Measurements from ENCODE around the gene TFEB. TPM values are rescaled to one million over a fixed set of nuclear protein-coding genes. Genes with fewer than 3 reads are reported as not detected.

TFEB gene
- total RNA-seq, 1 experiment from 2014 or later, result 3.6 TPM

DNA sequence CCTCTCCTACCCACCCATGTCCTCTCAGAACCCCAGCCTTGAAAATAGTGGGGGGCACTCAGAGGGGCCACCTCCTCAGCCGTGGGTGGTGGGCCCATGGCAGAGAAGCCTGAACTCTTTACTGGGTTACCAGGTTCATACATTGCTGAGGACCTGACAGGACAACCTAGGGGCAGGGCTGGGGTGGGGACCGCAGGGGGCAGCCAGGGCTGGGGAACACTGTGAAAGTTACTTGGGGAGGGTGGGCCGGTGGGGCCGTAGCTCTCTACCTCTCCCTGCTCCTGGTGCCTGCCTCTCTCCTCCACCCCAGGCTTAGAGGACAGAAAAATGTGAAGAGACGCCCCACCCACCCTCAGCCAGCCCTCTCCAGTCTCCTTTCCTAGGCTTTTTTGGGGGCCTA, 81.7 kb downstream of the TFEB start:
- DNase-seq (ENCODE audit: low read depth), result no peak

DNA sequence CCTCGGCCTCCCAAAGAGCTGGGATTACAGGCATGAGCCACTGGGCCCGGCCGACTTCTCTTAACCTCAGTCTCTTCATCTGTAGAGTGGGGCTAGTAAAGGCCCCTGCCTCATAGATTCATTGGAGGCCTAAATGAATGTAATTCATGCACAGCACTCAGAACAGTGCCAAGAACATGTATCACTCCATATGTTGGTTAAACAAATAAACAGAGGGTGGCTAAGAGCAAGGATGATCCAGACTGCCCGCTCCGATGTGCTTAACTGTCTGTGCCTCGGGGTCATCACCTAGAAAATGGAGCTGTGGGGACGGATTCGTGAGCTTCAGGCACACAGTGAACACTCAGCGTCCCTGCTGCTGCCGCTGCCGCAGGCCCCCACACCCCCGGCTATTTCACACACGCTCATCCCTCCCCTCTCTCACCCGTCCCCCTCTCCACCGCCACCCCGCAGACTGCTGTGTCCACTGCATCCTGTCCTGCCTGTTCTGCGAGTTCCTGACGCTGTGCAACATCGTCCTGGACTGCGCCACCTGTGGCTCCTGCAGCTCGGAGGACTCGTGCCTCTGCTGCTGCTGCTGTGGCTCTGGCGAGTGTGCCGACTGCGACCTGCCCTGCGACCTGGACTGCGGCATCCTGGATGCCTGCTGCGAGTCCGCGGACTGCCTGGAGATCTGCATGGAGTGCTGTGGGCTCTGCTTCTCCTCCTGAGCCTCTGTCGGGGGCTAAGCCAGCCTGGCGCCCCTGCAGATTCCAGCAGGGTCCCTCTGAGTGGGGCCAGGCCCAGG, 82.3 kb downstream of the TFEB start:
- DNase-seq (ENCODE audit: low read depth), result no peak

DNA sequence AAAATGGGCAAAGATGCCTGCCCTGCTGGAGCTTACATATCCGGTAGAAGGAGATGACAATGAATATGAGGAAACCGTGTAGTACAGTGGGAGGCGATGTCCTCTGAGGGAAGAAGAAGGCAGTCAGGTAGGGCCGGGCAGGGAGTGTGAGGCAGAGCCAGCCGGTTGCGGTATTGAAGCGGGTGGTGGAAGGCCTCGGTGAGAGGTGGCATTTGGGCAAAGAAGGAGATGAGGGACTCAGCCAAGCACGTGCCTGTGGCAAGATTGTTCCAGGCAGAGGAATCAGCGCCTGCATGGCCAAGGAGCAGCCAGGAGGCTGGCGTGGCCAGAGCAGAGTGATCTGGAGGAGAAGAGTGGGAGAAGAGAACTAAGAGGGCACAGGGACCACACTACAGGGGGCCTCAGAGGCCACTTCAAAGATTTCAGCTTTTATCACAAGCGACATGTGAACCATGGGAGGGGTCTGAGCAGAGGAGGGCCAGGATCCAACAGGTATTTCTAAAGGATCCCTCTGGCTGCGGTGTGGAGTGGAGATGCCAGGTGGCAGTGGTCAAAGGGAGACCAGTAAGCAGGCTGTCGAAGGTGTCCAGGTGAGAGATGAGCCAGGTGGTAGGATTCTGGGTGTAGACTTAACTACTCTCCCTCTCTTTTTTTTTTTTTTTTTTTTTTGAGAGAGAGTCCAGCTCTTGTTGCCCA, 83.3 kb downstream of the TFEB start:
- DNase-seq (ENCODE audit: low read depth), result no peak

DNA sequence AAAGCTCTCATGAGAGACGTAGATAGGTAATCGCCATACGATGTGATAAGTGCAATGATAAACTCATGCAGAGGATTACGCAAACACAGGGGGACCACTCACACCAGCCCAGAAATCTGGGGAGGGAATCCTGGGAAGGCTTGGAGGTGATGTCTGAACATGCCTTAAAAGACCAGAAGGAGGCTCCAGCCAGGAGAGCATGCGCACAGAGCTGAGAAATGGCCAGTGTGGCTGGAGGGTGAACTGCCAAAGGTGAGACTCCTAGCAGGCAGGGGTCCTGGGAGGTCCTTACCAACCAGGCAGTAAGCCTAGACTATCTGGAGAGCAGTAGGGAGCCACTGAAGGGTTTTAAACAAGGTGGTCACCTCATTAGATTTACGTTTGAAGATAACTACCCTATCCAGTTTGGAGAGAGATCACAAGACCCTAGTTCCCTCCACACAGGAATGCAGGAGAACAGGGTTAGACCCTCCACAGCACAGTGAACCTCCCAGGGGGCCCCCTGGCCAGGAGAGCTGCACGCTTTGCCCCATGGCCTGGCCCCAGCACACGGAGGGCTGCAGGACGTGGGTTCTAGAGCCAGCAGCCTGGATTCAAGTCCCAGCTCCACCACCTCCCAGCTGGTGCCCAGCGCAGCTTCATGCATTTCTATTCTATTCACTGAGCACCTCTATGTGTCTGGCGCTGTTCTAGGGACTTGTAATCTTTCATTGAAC, 84.0 kb downstream of the TFEB start:
- DNase-seq (ENCODE audit: low read depth), result no peak

DNA sequence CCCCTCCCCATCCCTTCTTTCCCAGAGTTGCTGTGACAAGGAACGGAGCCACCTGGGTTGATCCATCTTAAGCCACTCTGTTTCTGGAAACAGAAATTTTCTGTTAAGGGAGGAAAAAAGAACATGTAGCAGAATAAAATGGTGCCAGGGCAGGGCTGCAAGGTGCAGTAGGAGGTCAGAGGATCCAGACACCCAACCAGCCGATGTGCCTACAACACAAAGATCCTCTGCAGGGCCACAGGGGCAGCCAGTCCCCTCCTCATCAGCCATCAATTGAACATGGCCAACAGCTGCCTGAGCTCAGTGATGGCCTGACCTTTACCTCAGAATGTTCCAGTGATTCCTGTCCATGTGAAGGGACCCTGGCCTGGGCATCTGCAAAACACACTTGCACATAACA, 85.3 kb downstream of the TFEB start:
- no peak for DNase-seq (ENCODE audit: low read depth)

DNA sequence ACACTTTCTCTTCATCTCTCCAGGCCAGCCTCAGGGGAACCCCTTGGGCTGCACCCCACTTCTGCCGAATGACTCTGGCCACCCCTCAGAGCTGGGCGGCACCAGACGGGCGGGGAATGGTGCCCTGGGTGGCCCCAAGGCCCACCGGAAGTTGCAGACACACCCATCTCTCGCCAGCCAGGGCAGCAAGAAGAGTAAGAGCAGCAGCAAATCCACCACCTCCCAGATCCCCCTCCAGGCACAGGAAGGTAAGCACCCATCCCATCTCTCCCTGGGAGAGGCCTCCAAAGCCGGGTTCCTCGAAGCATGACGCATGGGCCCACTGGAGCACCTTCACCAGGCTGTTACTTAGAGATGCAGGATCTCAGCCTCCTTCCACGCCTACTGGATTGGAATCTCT, 85.8 kb downstream of the TFEB start:
- DNase-seq (ENCODE audit: low read depth), result no peak

DNA sequence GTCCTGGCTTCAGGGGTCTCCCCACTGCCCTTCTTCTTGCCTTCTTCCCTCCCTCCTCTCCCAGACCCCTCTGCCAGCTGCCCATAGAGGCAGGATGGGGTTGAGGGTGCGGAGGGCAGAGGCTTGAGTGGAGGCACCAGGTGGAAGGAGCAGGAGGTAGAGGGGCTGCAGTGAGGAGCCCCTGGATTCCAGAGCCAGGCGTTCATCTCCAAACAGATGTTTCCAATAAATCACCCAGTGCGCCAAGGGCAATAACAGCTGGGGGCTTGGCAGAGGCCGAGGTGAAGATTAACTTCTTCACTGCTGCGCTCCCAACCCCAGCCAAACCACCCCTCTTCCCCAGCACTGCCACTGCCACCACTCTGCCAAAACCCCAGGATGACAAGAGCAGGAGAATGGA, 86.5 kb downstream of the TFEB start:
- DNase-seq (ENCODE audit: low read depth), result peak; percentile 35

DNA sequence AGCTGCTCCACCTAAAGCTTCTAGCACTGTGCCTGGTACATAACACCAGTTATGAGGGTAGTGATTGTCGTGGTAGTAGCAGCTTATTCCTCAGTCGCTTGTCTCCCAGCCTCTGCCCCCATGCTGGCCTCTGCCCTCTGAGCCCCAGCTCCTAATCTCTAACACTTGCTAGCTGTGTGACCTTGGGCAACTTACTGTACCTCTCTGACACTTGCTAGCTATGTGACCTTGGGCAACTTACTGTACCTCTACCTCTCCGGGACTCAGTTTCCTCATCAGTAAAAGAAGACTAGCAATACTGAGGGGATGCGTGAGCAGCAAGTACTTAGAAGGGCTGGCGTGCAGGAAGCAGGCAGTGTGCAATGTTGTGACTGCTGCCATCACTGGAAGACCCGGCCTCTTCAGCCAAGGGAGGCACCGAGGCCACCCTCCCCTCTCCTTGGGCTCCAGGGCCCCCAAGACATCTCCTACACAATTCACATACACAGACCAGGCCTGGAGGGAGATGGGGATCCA, 87.3 kb downstream of the TFEB start:
- DNase-seq (ENCODE audit: low read depth), result no peak

DNA sequence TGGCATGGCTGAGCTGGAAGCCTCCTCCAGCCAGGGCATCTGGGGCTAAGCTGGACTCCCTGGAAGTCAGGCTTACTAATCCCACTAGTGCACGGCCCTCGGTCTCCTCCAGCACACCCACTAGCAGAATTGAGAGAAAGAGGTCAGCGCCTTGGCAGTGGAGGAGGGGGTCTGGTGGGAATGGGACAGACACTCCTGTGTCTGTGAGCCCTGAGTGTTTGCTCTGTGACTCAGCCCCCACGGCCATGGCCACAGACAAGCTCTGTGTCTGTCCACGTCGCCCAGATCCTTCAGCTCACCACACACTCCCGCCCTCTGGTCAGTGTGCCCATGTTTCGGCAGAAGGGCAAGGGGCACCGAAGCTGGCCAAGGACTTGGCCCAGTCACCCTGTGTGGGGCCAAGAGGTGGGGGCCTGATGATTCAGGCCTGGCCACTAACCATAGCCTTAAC, 88.3 kb downstream of the TFEB start:
- peak; percentile 25 for DNase-seq (ENCODE audit: low read depth)

DNA sequence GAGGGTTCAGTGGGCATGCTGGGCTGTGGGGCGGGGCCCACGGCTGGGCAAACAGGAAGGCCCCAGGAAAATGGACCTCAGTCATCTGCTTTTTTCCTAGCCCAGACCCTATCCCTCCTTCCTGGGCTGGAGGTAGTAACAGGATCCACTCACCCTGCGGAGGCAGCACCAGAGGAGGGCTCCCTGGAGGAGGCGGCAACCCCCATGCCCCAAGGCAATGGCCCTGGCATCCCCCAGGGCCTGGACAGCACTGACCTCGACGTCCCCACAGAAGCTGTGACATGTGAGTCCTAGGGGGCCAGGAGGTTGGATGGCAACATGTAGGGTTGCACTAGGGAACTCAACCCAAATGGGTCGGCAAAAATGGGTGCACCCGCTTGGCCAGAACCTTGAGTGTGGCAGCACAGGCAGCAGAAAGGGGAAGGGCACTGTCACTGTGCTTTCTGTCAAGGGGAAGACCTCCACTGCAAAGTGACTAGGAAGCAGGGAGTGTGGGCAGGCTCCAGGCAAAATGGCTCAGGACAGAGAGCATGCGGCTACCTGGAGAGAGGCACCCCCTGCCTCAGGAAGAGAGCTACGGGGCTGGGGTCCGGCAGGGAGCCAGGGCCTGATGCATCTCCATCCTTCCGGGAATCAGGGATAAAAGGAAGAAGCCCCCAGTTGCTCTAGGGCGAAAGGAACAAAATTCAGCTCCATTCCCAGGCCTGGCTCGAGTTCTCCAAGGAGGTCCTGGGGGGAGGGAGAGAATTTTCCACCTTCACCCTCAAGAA, 89.2 kb downstream of the TFEB start:
- DNase-seq (ENCODE audit: low read depth), result no peak

DNA sequence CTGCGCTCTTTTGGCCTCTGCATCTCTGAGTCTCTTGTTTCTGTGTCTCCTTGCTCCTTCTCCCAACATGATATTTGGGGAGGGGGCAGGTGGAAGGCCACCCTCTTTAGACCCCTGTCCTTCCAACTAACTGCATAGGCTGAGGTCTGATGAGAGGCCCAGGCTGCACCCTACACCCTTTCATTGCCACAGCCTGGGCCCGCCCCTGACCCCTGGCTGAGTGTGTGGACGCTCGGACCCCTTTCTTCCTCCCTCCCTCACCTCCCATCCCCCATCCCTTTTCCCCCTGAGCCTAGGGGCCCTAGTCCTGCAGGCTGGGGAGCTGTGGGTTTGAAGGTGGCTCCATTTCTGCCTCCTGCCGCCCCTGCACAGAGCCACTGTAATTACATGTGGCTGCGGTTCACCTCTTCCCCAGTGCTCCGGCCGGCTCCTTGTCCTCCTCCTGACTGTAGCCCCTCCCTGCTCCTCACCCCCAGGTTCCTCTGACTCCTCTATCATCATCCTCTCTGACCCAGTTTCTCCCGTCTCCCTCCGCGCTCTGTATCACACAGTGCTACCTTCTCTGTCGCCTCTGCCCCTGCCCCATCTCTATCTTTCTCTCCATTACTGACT, 90.3 kb downstream of the TFEB start:
- DNase-seq (ENCODE audit: low read depth), result no peak

DNA sequence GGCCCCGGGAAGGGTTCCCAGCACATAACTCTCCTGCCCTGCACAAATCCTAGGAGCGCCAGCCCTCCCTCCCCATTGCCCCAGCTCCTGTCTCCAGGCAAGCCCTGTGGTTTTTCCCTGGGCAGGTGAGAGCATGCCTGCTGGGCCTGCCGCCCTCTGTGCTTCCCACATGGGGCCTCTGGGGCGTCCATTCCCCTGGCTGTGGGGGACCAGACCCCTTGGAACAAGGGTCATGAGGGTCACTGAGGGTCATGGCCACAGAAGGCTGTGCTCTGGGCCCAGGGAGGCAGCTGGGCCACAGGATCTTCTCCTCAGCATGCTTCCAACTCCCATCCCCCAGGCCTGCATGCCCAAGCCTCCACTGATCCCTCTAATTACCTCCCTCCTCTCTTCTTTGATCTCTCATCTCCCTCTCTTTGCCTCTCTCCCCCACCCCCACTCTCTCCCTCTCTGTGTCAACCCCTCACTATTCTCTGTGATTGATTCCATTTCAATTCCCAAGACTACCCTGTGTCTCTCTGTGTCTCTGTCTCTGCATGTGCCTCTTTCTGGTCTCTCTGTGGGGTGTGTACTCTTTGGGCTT, 91.0 kb downstream of the TFEB start:
- no peak for DNase-seq (ENCODE audit: low read depth)

DNA sequence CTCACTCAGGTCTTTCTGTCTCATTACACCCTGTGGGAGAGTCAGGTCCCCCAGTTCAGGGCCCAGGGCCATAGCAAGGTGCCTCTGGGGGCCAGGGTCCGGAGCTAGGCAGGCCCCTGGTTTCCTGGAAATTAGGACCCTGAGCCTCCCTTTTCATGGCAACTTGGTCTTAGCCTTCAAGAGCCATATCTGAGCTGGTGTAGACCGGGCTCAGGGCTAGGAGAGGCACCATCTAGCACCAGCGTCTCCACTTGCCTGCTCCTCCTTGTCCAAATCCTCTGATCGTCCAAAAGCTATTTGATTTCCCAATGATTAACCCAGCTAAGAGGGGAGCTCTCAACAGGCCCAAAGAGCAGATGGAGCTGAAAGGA, 91.5 kb downstream of the TFEB start:
- no peak for DNase-seq (ENCODE audit: low read depth)

DNA sequence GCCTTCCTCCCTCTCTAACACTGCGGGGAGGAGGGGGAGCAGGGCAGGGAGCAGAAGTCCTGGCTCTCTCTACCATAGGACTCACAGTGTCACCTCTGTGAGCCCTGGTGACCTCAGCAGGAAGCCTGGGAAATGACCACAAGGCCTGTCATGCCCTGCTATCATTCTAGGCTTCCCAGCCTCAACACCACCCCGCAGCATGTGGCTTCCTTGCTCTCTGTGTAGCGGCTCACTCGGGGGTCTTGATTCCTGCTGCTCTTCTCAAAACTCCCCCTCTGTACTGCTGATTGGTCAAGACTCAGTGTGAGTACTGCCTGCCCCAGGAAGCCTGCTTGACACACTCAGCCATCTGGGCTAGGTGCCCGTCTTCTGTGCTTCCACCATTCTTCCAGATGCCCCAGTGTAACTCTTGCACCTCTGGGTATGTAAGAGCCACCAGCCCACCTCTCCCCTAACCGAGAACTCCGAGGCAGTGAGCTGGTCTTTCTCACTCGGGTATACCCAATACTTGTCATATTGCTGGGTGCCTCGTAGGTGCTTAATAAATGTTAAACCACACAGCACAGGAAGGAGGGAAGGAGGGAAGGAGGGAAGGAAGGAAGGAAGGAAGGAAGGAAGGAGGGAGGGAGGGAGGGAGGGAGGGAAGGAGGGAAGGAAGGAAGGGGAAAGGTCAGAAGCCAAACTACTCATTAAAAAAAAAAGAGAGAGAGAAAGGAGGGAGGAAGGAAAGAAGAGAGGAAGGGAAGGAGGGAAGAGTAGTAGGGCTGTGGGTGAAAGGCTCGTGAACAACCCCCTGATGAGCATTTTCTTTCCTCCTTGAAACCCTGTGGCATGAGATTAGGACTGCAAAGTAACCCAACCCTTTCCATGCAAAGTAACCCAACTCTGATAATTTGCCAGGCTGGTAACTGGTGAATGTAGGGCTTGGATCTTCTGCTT, 92.2 kb downstream of the TFEB start:
- DNase-seq (ENCODE audit: low read depth), result no peak

DNA sequence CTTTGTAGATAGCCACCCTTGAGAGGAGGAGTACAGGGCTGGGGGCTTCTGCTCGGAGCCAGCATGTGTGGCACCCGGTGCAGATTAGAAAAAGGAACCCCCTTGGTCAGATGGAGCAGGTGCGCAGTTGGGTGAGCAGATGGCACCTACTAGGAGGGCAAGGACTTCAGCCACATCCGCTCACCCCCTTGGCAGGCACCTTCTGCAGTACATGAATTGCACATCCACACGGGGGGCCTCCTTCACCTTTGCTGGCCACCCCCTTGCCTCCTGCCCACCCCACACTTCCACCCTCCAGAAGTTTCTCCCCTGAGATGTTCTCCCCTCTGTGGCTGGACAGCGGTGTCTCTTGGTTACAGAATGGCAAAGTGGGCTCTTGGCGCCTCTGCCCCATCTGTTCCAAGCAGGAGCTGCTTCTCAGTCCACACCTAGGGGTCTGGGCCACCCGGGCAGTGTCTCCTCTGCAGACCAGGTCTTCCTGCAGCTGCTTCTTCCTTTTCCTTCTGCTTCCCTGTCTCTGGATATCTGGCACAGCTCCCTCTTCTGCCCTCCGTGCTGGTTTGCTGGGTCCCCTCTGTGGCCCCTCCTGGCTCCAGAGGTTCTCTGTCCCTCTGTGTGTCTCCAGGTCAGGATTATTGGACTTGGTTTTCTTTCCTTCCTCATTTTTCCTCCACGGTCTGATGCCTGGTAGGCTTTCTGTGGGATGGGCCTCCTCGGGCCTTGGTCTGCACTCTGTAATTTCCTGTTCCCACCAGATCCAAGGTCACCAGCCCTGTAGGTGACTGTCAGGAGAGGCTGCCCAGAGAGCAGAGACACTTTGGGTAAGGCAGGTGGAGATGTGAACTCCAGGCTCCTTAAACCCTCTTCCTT, 93.1 kb downstream of the TFEB start:
- no peak for DNase-seq (ENCODE audit: low read depth)

DNA sequence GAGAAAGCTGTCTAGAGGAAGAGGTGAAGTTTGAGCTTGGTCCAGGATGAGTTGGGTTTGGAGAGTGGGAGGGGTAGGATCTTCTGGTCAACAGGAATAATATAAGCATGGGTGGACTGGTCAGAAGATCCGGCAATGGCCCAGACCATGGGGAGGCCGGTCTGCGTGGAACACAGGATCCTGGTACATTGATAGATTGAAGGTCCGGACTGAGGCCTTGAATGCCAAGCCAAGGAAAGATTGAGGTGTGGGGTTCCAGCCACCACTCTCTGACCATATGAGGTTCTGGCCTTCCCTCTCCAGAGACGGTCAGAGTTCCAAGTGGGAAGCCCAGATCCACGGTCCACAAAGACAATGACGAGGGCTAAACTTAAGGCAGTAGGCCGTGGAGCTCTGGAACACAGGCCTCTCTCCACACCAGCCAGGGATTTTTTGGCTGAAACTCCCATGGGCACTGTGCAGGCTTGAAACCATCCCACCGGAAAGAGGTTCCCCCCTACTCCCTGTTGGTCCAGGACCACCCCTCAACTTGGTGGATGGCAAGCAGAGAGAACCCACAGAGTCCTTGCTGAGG, 94.0 kb downstream of the TFEB start:
- DNase-seq (ENCODE audit: low read depth), result no peak

DNA sequence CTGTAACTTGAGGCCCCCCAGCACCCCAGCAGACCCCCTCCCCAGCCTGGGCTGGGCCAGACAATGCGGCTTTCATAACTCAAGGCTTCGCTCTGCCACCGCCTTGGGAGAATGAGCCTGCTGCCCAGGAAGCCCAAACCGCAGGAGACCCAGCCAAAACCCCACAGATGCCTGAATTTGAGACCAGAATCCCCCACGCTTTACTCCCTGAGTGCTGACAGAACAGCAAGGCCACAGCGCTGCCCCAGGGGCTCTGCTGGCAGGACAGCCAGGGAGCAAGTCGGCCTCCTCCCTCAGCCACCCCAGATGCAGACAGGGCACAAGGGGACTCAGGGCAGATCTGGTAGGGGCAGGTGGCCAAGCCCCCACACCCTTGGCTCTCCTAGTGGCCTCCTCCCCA, 95.0 kb downstream of the TFEB start:
- DNase-seq (ENCODE audit: low read depth), result no peak

DNA sequence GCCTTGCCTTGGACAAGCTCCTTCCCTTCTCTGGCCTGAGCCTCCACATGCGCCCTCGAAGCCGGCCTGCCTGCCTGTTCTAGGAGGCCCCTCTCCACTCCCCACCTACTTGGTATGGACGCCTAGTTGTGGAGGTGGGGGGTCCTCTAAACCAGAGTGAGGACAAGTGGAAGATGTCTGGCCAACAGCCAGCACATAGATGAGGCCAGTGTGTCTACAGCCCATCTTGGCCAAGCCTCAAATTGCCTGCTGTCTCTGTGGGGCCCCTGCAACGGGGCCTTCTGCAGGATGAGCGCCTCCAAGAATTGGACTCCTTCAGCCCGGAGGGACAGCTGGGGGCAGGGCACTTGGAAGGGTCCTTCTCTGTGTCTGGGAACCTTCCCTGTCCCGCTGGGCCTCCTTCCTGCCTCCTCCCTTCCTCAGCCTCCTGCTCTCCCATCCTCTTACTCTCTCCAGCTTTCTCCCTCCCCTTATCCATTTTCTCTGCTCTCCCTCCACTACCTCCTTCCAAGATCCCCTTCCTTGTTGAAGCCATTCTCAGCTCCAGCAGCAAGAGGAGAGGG, 95.5 kb downstream of the TFEB start:
- DNase-seq (ENCODE audit: low read depth), result no peak
